ENCODE measurements around the gene PRDM11. TPM values are rescaled to one million over a fixed set of nuclear protein-coding genes. Genes with fewer than 3 reads are reported as not detected.

The PRDM11 gene
- polyA plus RNA-seq, 1 experiment: 2.6 TPM

- Histone ChIP-seq H3K4me3 (ENCODE audit: low read depth, low read length) (no peak overlapping the region), H3K27me3 (ENCODE audit: control insufficient read depth, insufficient read depth, low read length) (peaks cover 2% of the 10 kb centered on the region), H3K9me3 (ENCODE audit: control insufficient read depth, insufficient read depth, low read length) (no peaks in the 10 kb centered on the region; the same call in 1 of the 2 replicates), H3K27ac (ENCODE audit: low read depth, low read length) (no peak overlapping the region)
- no peak for DNase-seq (ENCODE audit: low read depth, low spot score)
- CTCF ChIA-PET: no interaction called here
- TF ChIP-seq CTCF (IDR thresholded peaks at IDR 0.05; ENCODE audit: low read depth, low read length): no peak
- POLR2A ChIA-PET: no interaction called here
Observed at GRCh38 chr11:45208135-45208534, 61.7 kb downstream of the PRDM11 start.

GRCh38 chr11:45209000-45209879 lies 62.8 kb downstream of the PRDM11 start:
- DNase-seq (ENCODE audit: low read depth, low spot score): no peak
- no peak overlapping the region for H3K4me3 ChIP-seq (ENCODE audit: low read depth, low read length)
- no peak overlapping the region for H3K27ac ChIP-seq (ENCODE audit: low read depth, low read length)
- TF ChIP-seq CTCF (IDR thresholded peaks at IDR 0.05; ENCODE audit: low read depth, low read length): no peak
- POLR2A ChIA-PET: no interaction called here
- peaks cover 2% of the 10 kb centered on the region for H3K27me3 ChIP-seq (ENCODE audit: control insufficient read depth, insufficient read depth, low read length)
- H3K9me3 ChIP-seq (ENCODE audit: control insufficient read depth, insufficient read depth, low read length): no peaks in the 10 kb centered on the region; the same call in 1 of the 2 replicates
- CTCF ChIA-PET: interaction anchor here (0.8 kb wide), 1 partner anchor 162 kb away, joined by 3 read pairs; no protein-coding TSS in a partner anchor

- Histone ChIP-seq H3K27ac (ENCODE audit: low read depth, low read length) (no peak overlapping the region), H3K4me3 (ENCODE audit: low read depth, low read length) (no peak overlapping the region), H3K27me3 (ENCODE audit: control insufficient read depth, insufficient read depth, low read length) (no peaks in the 10 kb centered on the region), H3K9me3 (ENCODE audit: control insufficient read depth, insufficient read depth, low read length) (no peaks in the 10 kb centered on the region; the same call in 1 of the 2 replicates)
- ChIA-PET POLR2A (no interaction called here), CTCF (no interaction called here)
- no peak for TF ChIP-seq CTCF (IDR thresholded peaks at IDR 0.05; ENCODE audit: low read depth, low read length)
- no peak for DNase-seq (ENCODE audit: low read depth, low spot score)
Observed at GRCh38 chr11:45209891-45210699, 63.7 kb downstream of the PRDM11 start.

- no peak for TF ChIP-seq CTCF (IDR thresholded peaks at IDR 0.05; ENCODE audit: low read depth, low read length)
- H3K4me3 ChIP-seq (ENCODE audit: low read depth, low read length): no peak overlapping the region
- no peak for DNase-seq (ENCODE audit: low read depth, low spot score)
- POLR2A ChIA-PET: no interaction called here
- H3K27me3 ChIP-seq (ENCODE audit: control insufficient read depth, insufficient read depth, low read length): no peaks in the 10 kb centered on the region
- H3K9me3 ChIP-seq (ENCODE audit: control insufficient read depth, insufficient read depth, low read length): no peaks in the 10 kb centered on the region; the same call in 1 of the 2 replicates
- H3K27ac ChIP-seq (ENCODE audit: low read depth, low read length): no peak overlapping the region
- CTCF ChIA-PET: no interaction called here
Observed at GRCh38 chr11:45210846-45211245, 64.4 kb downstream of the PRDM11 start.

GRCh38 chr11:45211732-45212131 lies 65.3 kb downstream of the PRDM11 start:
- Histone ChIP-seq H3K27ac (ENCODE audit: low read depth, low read length) (no peak overlapping the region), H3K9me3 (ENCODE audit: control insufficient read depth, insufficient read depth, low read length) (no peaks in the 10 kb centered on the region; the same call in 1 of the 2 replicates), H3K27me3 (ENCODE audit: control insufficient read depth, insufficient read depth, low read length) (no peaks in the 10 kb centered on the region), H3K4me3 (ENCODE audit: low read depth, low read length) (no peak overlapping the region)
- TF ChIP-seq CTCF (IDR thresholded peaks at IDR 0.05; ENCODE audit: low read depth, low read length): no peak
- ChIA-PET CTCF (no interaction called here), POLR2A (no interaction called here)
- no peak for DNase-seq (ENCODE audit: low read depth, low spot score)
